ENCODE measurements around the gene STXBP4.
A peak's percentile ranks its signal among the peaks of the same experiment; 100 is the strongest.
"Not testable (repeated sequence)": the region's sequence is repeated elsewhere in the genome, so short reads cannot be mapped to it uniquely, and the experiment has no call there.

STXBP4 gene

DNA sequence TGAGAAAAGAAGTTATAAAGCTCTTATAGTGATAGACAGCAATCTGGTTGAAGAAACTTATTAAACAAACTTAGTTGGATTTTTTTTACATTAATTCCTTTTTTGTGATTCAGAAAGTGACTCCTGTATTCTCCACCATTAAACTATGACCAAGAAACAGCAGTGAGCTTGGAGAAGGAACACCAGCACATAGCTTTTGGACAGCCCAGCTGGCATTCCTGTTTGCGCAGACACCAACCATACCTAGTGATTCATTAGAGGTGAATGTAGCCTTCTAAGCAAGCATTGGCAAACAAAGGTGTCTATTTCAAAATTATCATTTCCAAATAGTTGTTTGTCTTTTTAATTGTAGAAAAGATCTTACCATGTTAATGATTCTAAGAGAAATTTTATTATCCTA, 94.4 kb downstream of the STXBP4 start:
- peak; percentile 64 for DNase-seq

DNA sequence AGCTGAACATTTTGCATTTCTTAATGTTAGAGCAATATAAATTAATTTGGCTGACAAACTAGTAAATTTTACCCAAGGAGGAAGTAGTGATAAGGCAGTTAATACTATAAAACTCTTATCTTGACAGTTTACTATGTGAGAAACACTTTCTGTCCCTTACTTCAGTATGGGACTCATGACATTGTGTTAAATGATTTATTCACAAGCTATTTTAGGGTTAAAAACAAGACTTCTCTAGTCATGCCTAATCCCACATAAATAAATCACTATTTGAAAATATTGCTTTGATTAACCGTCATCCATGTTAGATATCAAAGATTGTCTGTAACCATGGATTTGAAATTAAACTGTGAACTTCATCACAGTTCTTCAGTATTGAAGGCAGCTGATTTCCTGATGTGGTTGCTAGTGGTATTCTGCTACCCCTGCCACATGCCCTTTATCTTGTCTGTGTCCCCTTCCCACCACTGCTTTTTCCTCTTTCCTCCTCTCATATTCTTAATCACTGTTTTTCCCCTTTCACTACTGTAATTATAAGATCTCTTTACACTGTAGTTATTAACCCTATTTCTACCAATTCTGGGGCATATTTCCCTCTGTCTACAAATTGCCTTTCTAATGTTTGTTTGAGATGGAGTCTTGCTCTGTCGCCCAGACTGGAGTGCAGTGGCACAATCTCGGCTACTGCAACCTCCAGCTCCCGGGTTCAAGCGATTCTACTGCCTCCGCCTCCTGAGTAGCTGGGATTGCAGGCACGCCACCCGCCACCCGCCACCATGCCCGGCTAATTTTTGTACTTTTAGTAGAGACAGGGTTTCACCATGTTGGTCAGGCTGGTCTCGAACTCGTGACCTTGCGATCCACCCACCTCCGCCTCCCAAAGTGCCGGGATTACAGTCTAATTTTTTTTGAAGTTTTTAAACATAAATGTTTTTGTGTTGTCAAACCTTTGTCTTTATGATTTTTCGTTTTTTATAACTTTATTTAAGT, 95.6 kb downstream of the STXBP4 start:
- DNase-seq = no peak

DNA sequence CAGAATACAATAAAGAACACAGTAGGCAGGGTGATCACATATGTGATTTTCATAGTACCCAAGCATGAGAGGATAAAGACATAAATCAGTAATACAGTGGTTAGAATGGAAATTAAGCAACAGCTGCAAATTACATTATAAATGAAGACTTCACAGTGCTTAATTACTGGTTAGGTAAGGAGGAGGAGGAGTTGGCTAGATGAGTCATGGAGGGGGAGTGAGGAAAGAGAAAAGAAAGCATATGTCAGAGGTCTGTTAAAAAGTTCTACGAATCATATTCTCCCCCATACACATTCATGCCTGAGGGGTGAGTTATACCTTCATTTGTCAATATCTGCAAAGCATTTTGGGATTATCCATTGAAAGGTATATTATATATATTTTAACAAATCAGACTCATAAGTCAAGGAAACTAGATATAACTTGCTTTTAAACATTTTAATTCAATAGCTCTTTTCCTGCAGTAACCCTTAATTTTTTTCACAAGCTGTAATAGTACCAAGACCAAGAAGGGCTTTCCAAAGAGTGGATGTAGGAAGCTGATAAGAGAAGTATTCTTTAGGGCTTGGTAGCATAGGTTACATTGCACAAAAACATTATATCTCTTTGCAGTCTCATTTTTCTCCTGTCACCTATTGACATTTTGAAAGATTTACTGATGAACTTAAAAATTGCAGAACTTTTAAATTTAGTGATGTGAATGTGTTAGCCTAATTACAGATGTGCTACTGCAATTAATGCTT, 99.3 kb downstream of the STXBP4 start:
- DNase-seq = no peak

DNA sequence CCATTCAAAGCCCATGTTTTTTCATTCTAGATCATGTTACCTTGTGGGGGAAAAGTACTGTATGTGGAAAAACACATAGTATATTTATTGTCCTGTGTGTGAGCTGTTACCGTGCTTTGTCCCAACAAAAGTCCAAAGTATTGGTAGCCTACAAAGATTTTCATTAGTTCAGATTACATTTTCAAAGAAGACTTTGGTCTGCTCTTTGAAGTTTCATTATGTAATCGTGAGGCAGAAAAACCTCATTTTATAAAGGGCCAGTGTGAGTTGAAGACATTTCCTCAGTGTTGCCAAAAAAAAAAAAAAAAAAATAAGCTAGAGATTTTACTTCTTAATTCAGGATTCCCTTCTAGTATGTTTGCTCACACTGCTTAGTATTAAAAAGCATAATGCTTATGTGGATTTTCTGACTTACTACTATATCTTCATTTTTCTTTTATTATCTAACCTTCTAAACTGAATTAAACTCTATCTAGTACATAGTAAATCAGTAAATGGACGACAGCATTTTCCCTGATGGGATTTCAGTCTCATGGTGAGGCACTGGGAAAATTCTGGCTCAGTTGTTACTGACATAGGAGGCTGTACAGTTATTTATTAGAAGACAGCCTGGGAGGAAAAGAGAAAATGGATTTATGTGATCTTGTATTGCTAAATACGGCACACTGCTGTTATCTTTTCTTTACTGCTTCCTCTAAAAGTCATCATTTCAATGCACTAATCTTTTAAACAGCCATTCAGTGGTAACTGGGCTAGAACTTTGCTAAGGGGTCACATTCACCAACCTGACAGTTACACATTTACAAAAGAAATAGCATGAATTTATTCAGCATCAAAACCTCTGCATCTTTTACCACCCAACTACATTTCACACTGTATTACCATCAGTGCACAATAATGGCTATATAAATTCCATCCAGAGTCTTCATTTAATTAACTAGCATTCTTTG, 100.6 kb downstream of the STXBP4 start:
- DNase-seq = no peak

DNA sequence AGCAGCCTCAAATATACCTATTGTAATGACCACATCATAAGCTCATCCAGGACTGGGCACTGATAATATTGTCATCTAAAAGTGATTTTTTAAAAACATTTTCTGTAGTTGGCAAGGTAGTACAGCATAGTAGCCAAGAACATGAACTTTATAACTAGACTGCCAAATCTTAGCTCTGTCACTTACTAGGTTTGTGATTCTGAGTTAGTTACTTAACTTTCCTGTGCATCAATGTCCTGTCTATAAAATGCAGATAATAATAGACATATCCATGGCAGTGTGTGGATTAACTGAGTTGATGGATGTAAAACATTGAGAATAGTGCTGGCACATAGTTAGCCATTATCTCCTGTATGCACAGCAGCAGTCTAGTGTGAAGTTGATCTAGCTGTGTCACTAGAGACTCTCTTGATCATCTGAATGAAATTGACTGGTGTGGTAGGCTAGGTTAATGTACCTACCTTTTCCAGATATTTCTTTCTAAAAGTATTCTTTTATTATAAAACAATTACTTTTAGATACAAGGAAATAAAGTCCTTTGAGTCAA, 101.5 kb downstream of the STXBP4 start:
- DNase-seq = no peak

DNA sequence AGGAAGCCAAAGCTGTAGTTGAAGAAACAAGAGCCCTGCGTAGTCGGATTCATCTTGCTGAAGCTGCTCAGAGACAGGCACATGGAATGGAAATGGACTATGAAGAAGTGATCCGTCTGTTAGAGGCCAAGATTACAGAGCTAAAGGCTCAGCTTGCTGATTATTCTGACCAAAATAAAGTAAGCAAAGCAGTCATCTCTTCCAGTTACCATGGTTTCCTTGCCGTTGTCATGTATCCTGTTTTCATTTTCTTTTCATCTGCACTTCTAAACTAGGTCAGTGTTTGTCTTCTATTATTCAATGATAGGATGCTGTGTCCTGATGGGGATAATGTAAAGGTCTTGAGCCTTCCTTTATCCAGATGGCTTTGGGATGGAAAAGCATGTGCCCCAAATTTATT, 104.3 kb downstream of the STXBP4 start:
- no peak for DNase-seq

DNA sequence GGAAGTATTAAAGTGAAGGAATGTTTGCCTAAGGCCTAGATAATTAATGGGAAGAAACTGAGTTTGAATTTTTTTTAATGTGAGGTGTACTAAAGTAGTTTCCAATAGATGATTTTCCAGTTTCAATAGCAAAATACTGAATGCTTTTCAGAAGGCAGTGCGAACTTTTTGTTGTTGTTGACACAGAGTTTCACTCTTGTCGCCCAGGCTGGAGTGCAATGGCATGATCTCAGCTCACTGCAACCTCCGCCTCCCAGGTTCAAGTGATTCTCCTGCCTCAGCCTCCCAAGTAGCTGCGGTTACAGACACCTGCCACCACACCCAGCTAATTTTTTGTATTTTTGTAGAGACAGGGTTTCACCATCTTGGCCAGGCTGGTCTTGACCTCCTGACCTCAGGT, 104.9 kb downstream of the STXBP4 start:
- DNase-seq = not testable (repeated sequence)

DNA sequence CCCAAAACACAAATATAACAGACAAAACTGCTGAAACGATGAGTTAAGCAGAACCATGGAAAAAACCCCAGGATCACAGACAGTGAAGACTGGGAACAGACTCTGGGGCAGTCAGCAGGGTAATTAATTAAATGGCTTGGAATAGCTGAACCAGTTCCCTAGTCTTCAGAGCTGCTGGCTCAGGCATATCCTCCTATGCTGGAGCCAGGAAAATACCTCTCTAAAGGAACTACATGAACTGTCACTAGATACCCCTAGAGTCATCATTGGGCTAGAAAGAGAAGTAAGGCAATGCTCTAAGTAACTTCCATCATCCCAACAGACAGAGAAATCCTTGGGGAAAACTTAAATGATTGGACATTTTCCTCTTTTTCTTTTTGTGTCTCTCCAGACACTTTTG, 113.0 kb downstream of the STXBP4 start:
- no peak for DNase-seq

DNA sequence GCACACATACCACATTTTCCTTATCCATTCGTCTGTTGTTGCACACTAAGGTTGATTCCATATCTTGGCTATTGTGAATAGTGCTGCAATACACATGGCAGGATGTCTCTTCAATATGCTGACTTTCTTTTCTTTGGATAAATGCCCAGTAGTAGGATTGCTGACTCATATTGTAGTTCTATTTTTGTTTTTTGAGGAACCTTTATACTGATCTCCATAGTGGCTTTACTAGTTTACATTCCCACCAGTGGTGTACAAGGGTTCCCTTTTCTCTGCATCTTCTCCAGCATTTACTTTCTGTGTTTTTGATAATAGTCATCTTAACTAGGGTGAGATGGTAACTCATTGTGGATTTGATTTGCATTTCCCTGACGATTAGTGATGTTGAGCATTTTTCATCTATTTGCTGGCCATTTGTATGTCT, 118.1 kb downstream of the STXBP4 start:
- DNase-seq = no peak

DNA sequence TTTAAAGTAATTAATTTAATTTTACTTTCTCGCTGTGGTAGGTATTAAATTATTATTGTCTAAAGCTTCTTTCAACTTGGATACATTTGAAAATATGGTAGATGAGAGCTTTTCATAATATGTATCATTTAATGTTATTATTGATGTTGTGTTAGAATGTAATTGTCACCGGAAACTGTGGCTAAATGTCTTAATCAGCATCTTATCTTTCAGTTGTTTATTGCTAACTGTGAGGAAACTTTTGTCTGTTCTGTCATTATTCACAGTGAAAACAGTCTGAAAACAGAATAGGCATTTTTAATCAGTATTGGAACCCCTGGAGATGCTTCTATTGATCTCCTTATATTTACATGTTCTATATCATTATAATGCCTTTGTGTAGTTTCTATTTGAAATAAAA, 120.7 kb downstream of the STXBP4 start:
- DNase-seq = no peak

DNA sequence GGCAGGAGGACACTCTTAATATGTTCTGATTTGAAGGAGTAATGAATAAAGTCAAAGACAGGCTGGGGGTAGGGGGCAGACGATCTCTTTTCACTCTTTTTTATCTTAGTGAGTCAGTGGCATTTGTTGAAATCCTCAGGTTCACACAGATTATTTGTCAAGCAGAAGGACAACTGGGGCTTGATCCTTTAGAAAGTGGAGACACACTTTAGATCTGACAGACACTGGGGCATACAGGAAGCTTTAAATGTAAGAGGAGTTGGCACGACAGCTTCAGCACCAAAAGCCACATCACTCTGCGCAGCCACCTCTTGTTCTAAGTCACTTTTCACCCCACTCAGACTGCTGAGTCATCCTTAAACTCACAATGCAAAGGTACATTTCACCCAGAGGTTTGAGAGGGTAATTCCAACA, 121.5 kb downstream of the STXBP4 start:
- DNase-seq = peak; percentile 68

DNA sequence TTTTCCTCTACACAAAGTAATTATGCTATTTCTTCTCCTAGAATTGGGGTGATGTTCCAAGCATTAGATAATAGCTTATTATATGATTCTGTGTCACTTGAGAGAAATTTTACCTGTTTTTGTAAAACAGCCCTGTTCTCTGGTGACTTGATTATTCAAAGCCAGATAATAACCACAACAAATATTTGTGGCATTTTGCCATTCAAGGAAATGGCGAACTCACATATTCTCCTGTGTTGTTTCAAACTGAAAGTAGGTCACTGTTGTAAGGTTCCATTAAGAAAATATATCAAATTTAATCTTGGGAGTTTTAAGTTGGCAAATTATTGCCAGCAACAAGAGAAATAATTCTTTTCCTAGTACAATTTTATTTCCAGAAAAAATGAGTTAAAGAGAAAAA, 124.8 kb downstream of the STXBP4 start:
- no peak for DNase-seq

DNA sequence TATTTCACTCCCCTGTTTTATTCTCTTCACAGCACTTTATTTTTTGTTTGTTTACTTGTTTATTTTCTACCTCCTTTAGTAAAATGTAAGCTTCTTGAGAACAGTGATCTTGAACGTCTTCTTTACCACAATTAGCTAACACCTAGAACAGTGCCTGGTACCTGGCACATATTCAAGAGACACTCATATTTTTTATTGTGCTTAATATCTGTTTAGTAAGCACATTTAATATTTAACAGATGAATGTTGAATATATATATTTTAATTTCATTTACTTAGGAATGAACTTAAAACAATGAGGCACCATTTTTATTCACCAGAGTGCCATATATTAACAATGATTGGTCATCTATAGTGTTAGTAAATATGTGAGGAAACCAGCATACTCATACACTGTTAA, 130.2 kb downstream of the STXBP4 start:
- no peak for DNase-seq

DNA sequence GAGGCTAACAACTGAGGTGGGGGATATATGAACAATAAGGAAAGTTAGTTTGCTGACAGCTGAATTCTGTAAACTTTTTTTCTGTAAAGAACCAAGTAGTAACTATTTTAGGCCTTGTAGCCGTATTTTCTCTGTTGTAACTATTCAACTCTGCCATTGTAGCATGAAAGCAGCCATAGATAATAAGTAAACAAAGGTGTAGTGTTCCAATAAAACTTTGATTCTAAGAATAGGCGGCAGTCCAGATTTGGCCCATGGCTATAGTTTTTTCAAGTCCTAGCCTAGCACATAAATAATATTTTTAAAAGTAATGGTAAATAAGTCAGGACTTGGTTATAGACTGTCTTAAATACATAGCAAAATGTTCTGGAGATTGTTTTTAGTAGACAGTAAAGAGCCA, 142.0 kb downstream of the STXBP4 start:
- no peak for DNase-seq

DNA sequence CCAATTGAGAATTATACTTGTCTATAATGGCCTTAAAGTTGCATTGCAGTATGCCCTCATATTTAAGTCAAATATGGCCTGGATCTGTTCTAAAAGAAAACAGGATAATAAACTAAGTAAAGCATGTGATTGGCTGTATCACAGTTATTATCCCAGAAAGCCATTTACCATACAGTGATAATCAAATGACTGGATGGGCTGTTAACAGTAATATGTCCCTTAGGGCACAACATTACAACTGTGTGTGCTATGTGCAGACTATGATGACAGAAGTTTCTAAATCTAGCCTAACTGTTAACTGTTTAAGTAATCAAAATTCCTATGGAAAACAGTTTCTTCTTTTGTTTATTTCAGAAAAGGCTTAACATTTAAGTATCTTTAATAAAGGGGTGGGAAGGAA, 145.7 kb downstream of the STXBP4 start:
- DNase-seq = no peak

DNA sequence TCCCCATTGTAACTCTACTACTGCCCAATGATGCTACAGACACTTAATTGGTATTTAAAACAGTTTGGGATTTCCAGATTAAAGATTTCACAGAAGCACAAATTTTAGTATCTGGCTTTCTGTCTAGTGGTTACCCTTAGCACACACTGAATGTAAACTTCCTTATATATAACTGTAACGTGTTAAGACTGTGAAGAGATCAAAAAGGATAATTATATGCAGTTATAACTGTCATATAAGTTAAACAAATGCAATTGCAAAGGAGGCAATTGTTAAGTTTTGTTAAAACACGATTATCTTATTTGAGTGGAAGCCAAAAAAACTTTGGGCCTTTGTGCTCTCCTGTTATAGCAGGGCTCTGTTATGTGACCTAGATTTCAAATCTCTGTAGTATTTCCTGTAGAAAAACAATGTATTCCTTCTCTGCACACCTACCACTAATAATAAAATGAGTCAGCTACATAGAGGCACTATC, 147.9 kb downstream of the STXBP4 start:
- no peak for DNase-seq

DNA sequence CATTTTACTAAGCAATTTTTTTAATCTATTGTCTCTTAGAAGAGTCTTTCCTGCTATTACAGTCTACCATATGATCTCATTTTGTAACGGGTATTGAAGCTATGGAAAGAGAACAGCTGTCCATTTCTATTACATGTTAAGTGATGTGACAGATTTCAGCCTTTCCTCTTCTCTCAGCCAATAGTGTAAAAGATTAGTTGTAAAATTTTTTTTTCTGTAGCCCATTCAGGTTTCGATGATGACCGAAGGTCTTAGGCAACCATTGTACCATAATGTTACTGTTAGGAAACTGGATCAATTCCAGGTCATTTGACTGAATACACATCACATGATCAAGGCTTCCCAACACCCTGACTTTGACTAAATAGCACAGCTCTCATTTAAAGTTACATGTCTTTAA, 148.6 kb downstream of the STXBP4 start:
- no peak for DNase-seq

DNA sequence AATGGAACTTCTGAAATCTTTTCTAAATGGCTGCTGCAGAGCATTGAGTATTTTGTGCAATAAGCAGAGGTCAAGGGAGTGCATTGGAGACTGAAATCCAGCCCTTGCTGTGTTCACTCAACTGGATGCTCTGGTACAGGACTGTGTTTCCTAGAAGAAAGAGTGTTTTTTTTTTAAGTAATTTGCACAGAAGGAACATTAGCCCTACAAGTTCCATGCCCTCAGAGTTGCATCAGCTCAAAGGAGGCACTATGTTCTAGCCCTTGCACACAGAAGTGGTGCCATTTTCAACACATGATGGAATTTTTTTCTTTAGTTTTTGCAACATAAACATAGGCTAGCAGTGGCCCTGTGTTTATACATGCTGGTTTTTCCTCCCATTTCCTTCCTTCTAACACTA, 152.1 kb downstream of the STXBP4 start:
- no peak for DNase-seq

DNA sequence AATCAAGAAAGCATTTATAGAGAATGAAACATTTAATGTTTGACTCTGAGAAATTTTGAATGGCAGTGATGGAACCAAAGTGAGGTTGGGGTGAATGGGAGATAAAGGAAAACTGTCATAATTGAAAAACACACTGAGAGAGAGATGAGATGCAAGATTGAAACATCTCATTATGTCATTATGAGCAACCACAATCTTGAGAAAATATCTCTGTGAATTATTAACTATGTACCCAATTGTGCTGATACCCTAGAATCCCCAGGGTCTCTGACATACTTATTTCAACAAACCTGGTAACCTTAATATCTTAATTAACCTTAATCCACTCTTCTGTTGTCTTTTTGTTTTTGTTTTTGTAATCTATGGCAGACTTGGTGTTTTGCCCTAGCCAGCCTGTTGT, 152.7 kb downstream of the STXBP4 start:
- DNase-seq = no peak

DNA sequence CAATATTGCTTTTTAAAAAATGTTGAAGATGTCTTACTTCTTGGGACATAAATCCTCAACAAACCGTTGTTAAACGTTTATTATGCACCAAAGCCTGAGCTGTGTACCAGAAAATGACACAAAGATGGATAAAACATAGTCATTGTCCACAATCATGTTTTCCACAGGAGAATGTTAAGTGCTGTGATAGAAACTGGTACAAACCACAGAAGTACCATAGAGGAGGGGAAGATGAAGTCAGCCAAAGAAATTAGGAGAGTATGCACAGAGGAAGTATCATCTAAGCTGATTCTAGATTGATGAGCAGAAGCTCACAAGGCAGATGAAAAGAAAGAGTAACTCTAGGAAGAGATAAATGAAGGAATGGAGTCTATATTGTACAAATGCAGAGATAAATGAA, 153.5 kb downstream of the STXBP4 start:
- no peak for DNase-seq

DNA sequence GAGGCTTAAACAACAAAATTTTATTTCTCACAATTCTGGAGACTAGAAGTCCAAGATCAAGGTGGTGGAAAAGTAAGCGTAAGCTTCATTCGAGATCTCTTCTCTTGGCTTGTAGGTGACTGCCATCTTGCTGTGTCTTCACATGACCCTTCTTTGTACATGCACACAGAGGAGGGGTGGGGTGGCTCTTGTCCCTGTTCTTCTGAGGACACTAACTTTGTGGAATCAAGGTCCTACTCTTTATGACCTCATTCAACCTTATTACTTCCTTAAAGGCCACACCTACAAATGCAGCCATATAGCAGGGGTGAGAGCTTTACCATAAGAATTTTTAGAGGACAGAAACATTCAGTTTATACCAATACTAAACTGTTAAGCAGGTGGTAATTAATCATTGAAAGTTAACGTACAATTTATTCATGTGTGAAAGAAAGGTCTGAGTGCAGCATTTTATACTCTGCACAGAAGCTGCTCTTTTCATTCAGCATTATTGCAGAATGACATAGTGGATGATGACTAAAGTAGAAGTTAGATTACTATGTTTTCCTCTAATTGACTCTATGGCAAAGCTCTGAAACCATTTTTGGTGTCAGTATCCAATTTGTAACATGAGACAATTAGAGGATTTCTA, 156.3 kb downstream of the STXBP4 start:
- DNase-seq = no peak

DNA sequence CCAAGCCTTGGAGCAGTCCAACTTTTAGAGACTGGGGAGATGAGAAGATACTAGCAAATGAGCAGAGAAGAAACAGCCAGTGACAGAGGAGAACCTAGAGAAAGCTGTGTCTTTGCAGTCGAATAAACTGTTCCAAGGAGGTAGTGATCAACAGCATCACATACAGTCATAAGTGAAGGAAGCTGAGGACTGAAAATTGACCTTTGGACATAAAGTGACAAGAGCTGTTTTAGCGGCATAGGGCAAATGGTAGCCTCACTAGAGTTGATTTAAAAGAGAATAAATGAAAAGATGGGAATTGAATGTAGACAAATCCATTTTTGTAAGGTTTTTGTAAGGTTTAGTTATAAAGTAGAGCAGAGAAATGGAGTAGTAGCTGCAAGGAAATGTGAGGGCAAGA, 165.0 kb downstream of the STXBP4 start:
- DNase-seq = no peak

Measured in islet precursor cell (in vitro differentiated cells).